HS-5 (cell line): Measurements from ENCODE around the gene CYP2A7.
"Not testable (repeated sequence)": the region's sequence is repeated elsewhere in the genome, so short reads cannot be mapped to it uniquely, and the experiment has no call there.

Experiments used
- DNase-seq: peaks from one replicate; pipeline ENCODE4 v3.0.0-alpha.2; 2012; ENCODE audit warnings: low read depth

The CYP2A7 gene

DNA sequence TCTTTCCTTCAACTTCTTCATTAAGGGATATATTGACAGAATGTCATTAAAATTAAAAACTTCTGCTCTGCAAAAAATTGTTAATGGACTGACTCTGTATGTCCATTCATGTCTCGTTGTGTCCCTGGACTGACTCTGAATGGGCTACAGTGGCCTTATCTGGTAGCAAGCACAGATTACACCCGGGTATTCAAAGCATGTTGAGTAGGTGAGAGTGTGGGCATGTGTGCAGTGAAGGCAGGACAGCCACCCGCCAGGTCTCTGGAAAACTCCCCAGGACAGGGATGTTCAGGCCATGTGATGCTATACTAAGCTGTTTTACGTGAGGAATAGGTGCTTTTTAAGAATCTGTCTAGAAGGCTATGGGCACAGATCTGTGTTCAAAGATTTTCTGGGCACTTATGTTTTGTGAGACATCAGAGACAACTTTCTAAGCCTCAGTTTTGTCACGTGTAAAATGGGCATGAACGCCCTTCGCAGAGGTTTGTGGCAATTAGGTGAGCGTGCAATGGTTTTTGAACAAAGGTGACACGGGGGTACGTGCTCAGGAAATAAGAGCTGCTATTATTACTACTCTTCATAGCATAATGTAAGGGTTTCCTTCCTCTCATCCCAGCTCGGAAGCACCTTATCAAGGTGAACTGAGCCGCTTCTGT is 38.9 kb downstream of the CYP2A7 start:
- not testable (repeated sequence) for DNase-seq

DNA sequence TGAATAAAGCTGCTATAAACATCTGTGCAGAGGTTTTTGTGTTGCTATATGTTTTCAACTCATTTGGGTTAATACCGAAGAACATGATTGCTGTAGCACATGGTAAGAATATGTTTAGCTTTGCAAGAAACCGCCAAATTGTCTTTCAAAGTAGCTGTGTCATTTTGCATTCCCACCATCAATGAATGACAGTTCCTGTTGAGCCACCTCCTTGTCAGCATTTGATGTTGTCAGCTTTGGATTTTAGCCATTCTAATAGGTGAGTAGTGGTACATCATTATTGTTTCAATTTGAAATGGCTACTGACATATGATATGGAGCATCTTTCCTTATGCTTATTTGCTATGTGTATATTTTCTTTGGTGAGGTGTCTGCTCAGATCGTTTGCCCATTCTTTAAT is 40.0 kb downstream of the CYP2A7 start:
- DNase-seq = not testable (repeated sequence)

- DNase-seq = not testable (repeated sequence)
Measured at GRCh38 chr19:40838477-40838876, 43.6 kb downstream of the CYP2A7 start.

- DNase-seq = no peak
Measured at GRCh38 chr19:40836754-40837429, 45.1 kb downstream of the CYP2A7 start.

DNA sequence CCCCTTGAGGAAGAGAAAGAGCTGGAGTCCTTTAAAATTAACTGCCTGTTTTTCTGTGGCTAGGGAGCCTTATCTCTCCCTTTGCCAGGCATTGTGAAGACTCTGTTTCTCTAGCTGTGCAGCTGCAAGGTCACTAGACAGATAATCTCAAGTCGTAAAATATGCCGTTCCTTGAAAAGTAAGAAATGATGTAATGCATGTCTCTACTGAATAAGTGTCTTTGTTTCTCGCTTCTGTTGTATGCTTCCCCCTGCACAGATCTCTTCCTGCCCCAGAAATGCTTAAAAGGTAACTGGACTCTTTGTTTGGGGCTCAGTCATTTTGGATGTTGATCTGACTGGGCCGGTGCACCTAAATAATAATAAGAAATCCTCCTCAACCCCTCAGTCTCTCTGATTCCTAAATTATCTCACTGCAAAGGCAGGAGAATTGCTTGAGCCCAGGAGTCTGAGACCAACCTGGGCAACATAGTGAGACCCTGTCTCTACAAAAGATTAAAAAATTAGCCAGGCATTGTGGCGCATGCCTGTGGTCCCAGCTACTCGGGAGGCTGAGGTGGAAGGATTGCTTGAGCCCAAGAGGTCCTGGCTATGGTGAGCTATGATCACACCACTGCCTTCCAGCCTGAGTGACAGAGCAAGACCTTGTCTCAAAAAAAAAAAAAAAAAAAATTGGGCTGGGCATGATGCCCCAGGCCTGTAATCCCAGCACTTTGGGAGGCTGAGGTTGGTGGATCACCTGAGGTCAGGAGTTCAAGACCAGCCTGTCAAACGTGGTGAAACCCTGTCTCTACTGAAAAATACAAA is 48.1 kb downstream of the CYP2A7 start:
- not testable (repeated sequence) for DNase-seq

GRCh38 chr19:40832431-40832790 is 49.6 kb downstream of the CYP2A7 start:
- not testable (repeated sequence) for DNase-seq

DNA sequence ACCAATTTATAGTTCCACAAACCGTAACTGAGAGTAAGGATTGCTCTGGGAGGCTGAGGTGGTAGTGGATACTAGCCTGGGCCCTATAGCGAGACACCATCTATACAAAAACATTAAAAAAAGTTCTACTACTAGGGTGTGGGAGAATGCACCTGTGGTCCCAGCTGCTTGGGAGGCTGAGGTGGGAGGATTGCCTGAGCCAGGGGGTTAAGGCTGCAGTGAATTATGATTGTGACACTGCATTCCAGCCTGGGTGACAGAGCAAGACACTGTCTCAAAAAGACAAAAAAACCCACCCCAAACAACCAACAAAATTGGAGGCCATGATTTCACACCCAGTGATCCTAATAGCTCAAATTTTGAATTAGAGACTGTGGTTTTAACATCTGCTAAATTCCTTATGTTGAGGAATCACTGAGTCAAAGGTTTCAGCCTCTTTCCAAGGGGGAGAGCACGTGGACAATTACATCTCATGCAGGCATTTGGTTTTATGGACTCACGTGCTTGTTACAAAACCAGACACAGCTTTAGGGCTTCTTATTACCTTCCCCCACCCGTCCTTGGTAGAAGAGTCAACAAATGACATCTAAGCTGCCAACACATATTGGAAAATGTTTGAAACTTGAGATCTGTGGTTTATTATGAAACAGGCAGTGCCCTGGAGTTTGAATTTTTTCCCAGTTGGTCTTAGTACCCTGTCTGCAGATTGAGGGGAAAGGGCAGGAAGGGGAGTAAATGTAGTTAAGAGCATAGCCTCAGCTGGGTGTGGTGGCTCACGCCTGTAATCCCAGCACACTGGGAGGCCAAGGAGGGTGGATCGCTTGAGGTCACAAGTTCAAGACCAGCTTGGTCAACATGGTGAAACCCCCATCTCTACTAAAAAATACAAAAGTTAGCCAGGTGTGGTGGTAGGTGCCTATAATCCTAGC is 50.3 kb downstream of the CYP2A7 start:
- peak; percentile 96 for DNase-seq

GRCh38 chr19:40830741-40831140 is 51.3 kb downstream of the CYP2A7 start:
- DNase-seq = not testable (repeated sequence)

DNA sequence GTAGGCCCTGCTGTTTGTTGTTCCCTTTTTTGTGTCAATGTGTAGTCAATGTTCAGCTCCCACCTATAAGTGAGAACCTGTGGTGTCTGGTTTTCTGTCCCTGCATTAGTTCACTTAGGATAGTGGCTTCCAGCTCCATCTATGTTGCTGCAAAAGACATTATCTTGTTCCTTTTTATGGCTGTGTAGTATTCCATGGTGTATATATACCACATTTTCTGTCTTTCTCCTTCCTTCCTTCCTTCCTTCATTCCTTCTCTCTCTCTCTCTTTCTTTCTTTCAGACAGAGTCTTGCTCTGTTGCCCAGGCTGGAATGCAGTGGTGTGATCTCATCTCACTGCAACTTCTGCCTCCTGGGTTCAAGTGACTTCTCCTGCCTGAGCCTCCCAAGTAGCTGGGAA is 52.8 kb downstream of the CYP2A7 start:
- no peak for DNase-seq

DNA sequence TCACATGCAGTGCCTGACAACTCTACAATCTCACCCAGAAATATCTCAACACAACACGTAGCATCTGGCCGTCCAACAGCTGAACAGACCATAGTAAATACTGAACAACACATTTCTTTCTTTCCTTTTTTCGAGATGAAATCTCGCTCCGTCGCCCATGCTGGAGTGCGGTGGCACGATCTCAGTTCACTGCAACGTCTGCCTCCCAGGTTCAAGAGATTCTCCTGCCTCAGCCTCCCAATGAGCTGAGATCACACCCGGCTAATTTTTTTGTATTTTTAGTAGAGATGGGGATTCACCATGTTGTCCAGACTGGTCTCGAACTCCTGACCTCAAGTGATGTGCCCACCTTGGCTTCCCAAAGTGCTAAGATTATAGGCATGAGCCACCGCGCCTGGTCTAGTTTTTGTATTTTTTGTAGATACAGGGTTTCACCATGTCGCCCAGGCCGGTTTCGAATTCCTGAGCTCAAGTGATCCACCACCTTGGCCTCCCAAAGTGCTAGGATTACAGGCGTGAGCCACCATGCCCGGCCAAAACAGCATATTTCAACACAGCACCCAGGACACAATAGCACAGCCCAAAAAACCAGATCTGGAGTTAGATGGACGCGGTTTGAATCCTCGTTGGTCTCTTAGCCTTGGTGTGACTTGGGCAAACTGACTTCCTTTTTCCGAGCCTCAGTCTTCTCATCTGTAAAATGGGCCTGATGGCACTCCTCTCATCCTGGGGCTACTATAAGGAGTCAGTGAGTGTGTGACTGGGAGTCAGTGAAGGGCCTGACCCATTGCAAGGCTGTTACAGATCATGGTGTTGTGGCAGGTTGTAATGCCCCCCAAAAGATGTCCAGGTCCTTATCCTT is 54.4 kb downstream of the CYP2A7 start:
- no peak for DNase-seq

DNA sequence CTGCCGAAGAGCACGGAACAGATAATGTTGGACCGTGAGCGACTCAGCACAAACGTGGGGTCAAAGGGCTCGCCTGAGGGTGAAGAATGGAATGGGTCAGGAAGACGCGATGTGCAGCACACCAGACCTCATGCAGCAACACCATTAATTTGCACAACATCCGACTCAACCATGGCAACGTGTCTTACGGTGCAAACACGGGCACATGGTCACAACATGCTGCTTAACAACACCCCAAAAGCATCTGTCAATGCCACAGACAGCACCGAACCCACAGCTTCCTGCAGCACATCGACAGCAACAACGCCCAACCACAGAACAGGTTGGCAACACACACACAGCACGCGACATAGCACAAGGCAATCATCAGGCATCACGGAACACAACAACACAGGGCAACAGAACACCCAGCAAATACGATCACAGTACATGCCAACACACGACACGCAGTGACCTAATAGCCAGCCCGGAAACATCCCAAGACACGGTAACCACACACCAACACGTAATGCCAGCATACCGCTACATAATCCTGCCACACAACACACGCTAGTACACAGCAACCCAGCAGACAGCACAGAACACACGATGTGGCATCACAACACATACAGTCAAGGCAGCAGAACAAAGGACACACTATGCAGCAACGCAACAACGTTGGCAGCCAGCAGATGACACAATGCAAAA is 55.2 kb downstream of the CYP2A7 start:
- DNase-seq = not testable (repeated sequence)

GRCh38 chr19:40826312-40826698 is 55.7 kb downstream of the CYP2A7 start:
- DNase-seq = not testable (repeated sequence)

GRCh38 chr19:40825460-40826095 is 56.5 kb downstream of the CYP2A7 start:
- DNase-seq = not testable (repeated sequence)
